GM19468 (cell line): Measurements from ENCODE around the gene UNC13C.

ENCODE experiments used
- ATAC-seq: cut with Tn5 transposase; IDR thresholded peaks from one replicate; pipeline ENCODE4 v1.9.1; 2021; ENCODE audit warnings: mild to moderate bottlenecking, moderate library complexity, moderate number of reproducible peaks; ENCODE audit not compliant: unreplicated experiment; ENCODE audit errors: extremely low read depth

The UNC13C gene

DNA sequence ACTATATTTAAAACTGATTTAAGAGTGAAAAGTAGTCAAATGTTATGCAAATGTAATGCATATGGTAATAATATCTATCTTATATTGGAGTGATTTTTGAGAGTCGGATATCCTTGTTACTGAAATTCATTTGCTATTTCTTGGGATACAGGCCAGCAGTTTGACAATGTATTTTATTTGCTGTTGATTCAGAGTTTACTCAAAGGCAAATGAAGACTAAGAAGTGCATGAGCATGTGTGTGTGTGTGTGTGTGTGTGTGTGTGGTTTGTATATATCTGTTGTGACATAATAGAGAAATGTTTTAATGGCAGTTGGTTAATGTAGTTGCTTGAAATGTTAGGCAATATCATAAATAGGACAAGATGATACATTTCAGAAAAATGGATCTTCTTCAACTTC is 39.0 kb downstream of the UNC13C start:
- ATAC-seq = no peak

DNA sequence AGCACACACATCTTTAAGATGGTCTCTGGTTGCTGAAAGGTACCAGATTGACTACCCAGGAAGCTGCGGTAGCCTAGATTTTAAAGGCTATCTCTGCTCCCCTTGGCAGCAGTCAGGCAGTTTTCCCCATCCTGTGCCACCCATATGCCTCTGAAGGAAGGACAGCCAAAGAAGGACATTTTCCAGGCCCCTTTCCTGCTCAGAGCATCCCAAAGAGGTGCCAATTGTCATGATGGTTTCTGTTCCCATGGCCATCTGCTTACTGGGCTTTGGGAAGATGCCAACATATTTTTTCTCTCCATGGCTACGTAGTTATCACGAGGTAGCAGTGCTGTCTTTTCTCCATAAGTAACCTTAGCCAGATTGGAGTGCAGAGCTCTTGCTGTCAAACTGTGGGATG is 39.7 kb downstream of the UNC13C start:
- ATAC-seq = no peak

DNA sequence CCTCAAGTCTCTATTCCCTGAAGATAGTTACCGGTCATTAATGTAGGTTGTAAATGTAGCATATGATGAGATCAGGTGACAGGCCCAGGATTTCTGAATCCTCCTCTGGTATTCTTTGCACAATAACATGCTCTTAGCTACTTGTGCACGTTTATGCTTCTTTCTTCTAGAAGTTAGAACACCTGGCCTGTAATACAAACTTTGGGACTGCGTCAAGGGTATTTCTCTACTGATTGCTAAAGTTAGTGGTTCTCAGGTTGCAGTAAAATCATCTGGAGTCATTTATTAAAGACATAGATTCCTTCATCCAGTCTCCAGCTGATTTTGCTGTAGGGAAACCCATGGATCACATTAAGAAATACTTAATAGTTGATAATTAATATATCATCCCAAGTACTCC is 48.0 kb downstream of the UNC13C start:
- ATAC-seq = no peak

DNA sequence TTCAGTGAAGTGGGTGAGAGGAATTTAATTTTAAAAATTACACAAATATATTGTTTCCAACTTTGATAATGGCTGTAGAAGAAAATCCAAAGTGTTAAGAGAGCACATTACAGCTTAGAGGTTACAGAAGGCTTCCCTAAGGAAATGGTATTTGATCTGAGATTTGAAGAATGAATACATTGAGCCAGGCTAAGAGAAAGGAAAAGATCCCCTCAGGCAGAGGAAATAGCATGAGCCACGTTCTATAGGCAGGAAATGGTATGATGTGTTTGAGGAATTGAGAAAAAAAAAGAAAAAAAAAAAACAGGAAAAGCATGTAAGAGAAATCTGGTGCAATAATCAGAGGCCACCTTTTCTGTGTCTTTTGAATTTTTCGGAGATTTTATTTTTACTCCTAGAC is 48.6 kb downstream of the UNC13C start:
- ATAC-seq = no peak

DNA sequence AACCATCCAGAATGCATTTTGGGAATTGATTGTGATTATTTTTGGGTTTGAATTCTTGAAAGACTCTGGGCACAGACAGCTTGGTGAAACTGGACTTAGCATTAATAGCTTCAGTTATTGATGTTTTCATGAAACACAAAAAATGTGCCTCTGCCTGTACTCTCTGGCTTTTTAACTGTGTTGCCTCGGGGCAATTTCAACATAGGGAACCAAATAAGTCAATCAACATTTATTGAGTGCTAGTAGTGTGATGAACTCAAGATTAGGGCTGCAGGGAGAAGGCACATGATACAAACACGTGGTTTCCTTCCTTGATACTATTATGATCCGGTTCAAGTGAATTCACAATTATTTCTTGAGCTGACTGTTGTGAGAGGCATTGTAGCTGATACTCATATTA is 50.8 kb downstream of the UNC13C start:
- no peak for ATAC-seq

DNA sequence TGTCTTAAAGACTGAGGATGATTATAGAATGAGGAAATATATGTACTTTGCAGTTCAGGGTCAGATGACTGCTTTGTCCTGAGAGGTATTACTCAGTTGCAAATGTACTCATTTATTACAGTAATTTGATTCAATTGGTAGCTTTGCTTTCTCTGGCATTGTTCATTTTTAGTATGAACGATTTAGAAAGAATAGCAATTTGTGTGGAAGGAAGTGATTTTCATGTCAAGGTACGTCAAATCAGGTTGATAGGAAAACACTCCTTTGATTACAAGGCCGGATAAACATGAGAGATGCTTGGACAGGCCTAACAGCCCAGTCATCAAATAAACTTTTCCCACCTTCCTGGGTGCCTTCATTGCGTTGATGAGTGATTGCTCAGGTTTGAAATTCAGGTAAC is 53.8 kb downstream of the UNC13C start:
- ATAC-seq = no peak

DNA sequence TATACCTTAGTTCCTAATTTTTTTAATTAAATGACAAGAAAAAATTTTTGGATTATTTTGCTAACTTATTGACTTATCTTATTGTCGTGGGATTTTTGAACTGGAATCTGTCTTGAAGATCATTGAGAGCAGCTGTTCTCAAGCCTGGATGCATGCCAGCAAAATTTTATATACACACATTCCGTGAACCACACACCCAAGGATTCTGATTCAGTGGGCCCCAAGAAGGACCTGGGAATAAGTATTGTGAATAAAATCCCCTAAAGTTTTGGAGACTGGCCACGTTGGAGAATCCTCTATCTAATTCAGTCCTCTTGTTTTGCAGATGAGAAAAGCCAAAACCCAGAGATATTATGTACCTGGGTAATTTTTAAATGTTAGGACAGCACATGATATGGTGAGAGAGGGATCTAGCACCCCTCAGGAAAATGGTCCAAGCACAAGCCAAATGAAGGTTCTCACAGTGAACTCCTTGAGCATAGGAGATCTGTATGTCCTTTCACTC is 55.2 kb downstream of the UNC13C start:
- no peak for ATAC-seq

DNA sequence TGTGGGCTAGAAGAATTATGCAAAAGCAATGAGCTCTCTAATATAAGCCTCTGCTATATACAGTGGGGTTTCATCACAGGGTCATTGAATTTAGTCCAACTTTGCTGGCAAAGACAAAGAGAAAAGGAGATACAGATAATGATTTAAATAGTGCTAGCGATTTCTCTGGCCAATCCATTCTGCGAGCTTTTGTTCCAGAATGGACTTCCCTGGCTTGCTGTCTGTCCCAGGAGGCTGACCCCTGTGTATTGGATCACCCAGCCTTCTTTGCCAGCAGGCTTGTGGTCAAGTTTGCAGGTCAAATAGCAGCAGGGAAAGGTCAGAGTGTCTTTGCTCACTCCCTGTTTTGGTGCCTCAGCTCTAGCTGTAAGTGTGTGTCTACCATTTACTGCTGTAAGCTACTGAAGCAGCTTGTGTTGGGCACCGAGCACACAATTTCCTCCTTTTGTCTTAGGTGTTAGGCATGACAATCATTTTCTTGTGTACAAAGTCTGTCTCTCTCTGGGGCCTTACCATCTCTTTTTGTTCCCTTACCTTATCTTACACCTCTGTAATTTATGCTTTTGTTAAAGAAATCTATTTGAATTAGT is 55.7 kb downstream of the UNC13C start:
- no peak for ATAC-seq

DNA sequence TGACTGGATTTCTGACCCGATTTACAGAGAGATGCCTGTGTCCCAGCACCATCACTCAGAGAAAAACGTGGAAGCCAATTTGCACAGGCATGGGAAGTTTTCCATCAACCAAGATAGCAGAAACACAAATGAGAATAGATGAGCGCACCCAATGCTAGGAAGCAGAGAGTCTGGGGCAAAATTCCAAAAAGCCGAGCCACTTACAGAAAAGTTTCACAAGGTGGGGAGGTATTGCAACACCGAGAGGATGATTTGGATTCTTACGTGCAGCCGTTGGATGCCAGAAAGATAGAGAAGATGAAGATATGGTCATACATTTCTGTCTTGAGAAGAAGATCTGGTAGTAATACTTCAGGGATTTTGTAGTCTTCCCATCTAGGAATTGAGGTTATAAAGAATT is 57.4 kb downstream of the UNC13C start:
- no peak for ATAC-seq

DNA sequence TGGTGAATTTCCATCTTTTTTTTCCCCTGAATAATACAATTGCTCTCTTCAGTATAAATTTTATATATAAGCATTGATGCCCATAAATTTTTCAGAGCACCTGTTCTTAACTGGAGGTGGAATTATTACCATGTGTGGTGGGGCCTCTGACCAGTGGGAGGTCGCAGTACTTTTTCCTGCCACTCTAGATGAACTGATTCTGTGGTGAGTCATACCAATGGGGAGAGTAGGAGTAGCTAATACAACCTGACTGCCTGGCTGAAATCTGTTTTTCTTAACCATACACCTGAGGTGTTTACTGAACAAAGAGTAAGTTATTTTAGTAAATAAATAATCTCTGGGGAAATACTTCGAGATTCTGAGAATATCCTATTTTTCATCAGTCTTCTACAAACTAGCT is 67.2 kb downstream of the UNC13C start:
- no peak for ATAC-seq

DNA sequence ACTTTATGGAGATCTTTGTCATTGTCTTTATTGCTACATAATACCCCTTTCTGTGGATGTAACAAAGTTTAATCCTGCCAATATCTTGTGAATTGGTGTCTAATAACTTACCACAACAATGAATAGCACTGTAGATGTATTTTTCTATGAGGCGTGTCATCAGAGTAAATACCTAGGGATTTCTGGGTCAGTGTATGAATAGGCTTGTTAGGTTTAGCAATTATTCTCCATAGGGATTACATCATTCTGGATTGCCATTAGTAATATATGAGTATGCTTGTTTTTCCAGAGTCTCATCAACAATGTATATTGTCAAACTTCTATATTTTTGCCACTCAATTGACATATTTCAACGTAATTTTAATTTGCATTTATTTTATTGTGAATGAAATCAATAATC is 67.9 kb downstream of the UNC13C start:
- no peak for ATAC-seq

DNA sequence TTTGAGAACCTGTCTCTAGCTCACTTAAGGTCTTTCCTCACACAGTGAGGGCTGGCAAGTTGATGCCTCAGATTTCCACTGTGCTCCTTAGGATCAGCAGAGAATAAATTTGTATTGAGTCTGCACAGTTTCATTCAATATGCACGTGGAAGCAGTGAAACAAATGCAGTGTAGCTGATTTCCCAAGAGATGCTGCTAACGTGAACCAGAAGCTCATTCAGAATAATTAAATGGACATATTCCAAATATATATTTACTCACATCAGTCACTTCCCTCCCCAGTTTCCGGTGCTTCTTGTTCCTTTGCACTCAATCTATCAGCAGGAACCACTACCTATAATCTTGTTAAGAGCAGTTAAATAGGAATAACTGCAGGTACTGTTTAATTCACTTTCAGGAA is 86.1 kb downstream of the UNC13C start:
- no peak for ATAC-seq

DNA sequence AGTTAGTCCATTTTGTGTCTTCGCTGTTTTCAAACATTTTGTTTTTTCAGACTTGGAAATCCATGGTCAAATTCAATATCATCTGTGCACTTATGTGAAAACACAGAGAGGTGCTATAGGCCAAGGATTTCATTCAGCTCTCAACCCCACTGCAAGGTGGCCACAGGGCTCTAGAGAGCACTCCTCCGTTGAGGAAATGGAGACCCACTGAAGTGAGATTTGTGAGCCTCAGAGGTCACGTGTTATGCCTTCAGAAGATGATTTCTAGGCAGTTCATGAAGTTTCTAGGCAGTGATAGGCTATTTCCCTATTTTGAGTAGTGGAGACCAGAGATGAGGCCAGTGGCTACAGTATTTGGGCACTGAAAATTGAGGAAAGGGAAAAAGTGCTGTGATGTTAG is 88.2 kb downstream of the UNC13C start:
- no peak for ATAC-seq

DNA sequence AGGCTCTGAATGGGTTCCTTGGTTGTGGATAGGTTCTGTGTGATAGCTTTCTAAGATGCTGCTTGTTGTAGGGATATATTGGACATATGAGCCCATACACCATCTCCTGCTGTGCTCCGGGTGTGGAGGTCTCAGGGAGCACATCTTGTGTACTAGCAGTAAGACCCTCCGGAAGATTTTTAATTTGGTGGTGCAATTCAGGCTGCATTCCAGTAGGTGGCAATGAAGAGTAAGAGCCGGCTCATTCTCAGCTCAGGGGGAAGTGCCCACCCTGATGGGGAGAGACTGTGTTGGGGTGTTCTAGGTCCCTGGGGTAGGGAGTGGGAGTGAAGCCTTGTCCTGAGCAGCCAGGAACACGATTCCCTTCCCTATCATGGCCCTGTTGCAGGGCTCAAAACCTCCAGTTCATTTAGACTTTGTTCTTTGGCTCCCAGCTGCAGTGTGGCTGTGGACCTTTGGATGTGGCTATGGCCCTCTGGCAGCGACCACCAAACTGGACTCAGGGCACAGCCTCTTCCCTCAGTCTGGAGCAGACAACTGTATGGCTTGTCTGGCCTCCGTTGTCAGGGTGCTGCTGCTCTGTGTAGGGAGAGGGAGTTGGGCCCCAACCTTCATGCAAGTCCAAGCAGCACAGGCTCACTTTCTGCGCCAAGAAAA is 104.7 kb downstream of the UNC13C start:
- peak; percentile 53 for ATAC-seq

DNA sequence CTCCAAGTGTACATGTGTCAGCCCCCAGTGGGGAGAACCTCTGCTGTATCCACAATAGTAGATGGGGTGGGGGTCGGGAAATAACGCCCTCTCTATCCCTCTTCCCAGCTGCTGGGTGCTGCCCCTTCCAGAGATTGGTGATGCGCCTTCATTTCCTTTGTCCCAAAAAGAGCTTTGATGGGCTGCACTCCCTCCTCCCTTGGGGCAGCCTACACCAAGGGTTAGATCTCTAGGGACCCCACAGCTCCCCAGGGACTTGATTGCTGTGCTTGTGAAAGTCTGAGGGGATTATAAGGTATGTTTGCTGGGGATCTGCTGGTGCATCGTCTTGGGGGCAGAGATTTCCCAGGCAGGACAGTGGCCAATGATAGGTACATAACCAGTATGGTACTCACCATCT is 105.3 kb downstream of the UNC13C start:
- no peak for ATAC-seq

DNA sequence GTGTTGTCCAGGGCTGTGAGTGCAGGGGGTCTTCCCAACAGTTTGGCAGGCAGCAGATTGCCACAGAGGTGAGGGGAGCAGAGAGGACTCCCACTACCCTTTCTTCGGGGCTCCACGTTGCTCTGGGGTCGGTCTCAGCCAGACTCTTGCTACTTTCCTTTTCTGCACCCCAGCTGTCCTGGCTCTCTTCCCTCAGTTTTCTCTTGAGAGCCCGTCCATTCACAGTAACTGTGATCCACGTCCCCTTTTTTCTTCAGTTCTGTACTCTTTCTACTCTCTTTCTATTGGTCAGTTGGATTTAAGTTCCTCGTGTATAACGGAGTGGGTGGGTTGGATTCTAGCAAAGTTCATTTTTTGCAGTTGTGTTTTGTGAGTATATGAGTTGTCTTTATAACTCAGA is 105.8 kb downstream of the UNC13C start:
- ATAC-seq = no peak

DNA sequence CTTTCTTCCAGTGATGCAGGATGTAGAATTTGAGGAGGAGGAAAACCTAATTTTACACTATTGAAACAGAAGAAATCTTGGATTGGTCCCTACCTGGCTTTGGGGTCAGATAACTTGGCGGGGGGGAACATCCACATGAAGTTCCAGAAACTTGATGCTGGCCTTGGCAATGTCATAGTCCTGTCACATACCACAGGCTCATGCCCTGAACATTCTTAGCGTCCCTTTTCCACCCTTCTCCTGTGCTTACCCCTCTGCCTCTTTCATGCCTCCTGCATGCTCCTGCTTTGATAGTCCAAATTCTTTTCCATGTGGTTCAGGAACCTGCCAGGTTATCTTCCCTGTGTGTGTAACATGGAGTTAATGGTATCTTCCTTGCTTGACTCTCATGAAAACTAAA is 110.6 kb downstream of the UNC13C start:
- ATAC-seq = no peak

DNA sequence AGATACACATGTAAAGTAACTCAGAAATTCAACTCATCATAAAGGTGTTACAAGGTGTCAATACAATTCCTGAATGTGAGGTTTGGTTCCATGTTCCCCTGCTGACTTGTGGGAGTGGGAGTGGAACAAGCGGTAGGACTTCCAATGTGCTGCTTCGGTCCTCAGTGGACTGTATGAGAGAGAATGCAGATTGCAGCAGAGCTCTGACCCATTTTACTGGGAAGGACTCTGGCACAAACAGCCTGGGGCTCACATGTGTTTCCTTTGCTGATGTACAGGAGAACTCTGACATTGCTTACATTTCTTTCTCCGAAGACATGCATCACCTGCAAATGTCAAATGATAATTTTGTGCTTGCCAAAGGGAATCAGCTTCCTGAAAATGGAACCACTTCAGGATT is 111.5 kb downstream of the UNC13C start:
- no peak for ATAC-seq

DNA sequence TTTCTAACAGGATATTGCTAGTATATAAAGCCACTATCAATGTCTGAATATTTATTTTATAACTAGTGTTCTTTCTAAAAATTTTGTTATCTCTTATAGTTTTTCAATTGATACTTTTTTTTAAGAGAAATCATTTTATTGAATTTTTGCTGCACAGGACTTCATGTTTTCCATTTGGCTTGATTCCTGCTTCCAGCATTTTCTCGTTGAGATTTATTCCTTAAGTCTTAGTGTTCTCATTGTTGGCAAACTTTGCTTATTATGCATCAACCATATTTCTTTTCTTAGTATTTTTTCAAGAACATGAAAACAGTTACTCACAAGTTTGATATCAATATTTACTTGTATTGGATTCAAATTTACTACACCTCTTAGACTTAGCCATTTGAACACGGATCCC is 113.4 kb downstream of the UNC13C start:
- ATAC-seq = no peak

DNA sequence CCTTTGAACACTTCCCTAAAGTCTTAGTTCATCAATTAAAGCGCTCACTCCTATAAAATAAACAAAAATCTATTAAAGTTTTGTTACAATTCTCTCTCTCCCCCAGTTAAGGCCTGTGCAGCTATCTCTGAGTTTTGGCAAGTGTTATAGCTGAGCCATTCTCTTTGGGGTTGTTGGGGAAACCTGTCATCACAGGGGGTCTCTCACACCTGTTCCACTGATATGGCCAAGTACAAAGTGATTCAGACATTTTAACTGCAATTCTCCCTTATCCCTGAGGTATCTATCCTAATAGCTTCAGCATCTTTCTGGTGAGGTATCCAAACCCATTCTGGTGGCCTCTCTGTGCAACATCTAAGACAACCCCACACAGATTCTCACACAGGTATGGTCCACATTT is 116.4 kb downstream of the UNC13C start:
- ATAC-seq = no peak

DNA sequence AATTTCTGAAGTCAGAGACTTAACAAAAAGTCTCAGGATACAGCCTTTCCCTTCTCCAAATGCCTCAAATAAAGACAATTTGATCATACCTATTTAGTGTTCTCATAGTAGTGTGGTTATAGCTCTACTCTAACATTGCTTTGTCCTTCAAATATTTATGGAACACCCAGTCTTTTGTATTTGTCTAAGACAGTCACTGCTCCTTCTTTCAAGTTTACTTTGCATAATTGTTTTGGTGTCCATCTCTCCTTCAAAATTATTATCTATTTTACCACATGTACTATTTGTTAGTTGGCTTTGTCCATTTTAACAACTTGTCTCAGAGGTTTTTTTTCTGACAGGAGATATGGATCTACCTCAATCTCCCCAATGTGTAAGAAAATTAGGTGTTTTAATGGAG is 118.8 kb downstream of the UNC13C start:
- no peak for ATAC-seq

DNA sequence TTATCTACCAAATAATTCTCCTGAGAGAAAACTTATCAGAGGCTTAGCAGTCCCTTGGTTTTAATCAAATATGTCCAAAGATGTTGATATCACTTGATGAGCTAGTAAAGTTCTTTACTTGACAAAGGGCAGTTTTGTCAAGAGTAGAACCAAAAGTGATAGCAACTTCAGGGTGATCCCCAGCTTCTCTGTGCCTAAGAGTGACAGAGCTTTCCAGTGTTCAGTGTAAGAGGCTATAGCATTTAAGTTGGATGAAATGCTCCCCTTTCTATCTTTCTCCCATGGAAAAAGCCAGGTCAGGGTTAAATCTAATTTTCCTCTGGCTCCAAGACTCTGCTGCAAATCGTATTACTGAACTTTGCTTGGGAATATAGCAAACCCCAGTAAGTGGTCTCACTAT is 120.8 kb downstream of the UNC13C start:
- no peak for ATAC-seq
